NCI-H2227 treated with DMSO at 0.1 percent for 48 hours (cell line): Measurements from ENCODE around the gene GLOD4.
"Not testable (repeated sequence)": the region's sequence is repeated elsewhere in the genome, so short reads cannot be mapped to it uniquely, and the experiment has no call there.

ENCODE experiments used
- DNase-seq: peaks from one replicate; lab custom pipeline; 2025; lab: John Stamatoyannopoulos, UW

Gene GLOD4

GRCh38 chr17:802481-802880 is 20.4 kb upstream of the GLOD4 start:
- DNase-seq: no peak

DNA sequence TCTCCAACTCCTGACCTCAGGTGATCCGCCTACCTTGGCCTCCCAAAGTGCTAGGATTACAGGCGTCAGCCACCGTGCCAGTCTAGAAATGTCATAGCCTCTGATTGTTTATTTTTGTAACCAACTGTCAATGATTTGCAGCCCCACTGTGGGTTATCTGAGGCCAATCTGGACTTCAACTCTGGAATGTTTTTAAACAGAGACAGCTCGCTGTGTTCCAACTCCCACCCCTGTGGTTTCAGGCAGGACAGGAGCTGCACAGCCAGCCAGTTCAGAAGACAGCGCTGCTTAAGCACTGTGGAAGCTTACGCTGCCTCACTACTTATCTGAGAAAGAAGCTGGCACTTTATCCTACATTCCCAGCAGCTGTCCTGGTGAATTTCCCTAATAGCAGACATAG is 19.6 kb upstream of the GLOD4 start:
- no peak for DNase-seq

- DNase-seq: no peak
Measured at GRCh38 chr17:800446-801242, 18.6 kb upstream of the GLOD4 start.

DNA sequence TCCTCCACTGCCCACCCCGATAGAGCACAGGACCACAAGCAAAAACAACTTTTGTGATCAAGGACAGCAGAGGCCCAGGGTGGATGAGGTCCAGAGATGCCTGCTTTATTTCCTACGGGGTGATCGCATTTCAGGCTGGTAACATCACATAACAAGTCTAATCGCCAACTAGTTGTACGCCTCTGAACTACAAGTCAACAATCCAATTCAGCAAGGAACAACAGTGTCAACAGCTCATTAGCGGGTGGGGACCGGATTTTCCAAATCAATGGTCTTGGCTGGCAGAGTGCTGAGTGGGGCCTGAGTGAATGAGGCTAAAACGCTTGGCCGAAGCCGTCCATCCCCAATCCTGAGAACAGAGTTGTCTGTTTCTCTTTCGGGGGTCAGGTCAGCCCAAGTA is 17.2 kb upstream of the GLOD4 start:
- no peak for DNase-seq

DNA sequence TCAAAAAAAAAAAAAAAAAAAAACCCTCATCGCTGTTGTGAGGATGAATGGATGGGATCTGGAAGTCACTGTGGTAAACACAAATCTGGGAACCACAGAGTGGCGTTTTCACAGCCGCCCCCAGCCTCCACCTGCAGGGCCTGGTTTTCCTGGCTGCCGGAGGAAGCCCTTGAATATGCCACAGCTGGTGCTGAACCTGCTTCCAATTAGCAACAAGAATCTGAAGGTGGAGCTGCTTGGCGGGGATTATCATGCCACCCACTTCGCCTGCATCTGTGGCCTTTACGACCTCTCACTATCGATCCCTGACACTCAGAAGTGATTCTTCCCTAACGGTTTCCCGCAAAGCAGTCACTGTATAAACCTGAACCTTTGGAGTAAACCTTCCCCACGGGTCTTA is 16.2 kb upstream of the GLOD4 start:
- DNase-seq: no peak

GRCh38 chr17:797236-797840 is 15.3 kb upstream of the GLOD4 start:
- DNase-seq: no peak

DNA sequence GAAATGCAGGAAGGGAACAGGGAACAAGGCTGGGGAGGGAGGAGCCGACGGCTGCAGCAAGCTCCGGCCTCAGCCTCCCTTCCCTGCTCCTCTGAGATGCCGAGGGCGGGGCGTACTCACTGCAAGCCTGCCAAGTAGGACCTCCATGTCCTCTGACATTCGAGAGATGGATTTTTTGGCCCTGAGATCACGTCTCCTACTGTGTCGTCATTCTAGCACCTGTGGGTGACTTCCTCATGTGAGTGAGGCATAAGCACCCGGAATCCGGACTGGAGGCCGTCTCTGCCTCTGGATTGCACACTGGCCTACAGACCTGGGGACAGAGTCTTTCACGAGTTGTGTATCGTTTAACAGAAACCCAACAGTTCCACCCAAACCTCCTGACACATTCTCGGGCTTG is 14.5 kb upstream of the GLOD4 start:
- no peak for DNase-seq

DNA sequence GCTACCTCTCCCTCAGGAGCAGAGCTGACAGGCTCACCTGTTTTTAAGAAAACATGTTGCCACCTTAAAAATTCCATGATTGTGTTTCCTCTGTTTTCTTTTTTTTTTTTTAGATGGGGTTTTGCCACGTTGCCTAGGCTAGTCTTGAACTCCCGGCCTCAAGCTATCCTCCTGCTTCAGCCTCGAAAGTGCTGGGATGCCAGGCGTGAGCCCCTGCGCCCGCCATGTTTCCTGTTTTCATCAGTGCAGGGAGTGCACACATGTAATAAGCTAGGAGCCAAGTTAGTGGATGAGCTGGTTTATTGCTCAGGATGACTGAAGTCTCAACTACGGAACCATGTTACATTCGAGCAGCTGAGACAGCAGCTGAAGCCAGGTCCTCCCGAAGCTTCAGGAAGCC is 13.6 kb upstream of the GLOD4 start:
- DNase-seq: no peak

DNA sequence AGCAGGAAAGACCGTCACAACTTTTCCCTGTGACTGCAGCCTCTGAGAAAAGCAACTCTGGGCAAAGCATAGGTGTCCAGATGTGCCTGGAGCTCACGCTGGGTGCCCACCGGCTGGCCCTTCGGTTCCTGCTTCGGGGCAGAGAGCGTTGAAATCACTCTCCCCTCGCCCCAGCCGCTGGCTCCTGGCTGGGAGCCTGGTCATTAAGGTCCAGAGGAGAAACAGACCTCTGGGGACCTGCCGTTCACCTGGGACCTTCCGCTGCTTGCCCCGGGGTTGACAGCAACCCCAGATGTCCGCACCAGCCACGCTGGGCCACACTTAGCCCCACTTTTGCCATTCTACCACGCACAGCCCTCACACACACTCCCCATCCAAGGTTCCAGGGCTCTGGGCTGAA is 13.2 kb upstream of the GLOD4 start:
- DNase-seq: no peak

DNA sequence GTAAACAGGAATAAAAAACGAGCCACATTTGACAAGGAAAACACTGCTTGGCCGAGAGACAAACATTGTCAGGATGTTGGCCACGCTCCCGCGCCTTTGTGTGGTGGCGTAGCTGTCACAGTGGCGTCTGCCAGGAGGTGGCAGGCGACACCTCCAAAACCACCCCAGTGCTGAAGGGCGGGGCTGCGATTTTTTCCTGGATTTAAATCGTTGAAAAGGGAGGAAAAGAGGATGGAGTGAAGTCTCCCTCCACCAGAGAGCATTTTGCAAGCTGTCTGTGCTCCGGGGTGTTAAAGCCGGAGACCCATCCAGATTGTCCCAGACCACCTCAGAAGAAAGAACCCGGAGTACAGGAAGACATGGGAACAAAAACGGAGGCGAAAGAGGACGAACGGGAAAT is 12.8 kb upstream of the GLOD4 start:
- DNase-seq: peak; percentile 44

DNA sequence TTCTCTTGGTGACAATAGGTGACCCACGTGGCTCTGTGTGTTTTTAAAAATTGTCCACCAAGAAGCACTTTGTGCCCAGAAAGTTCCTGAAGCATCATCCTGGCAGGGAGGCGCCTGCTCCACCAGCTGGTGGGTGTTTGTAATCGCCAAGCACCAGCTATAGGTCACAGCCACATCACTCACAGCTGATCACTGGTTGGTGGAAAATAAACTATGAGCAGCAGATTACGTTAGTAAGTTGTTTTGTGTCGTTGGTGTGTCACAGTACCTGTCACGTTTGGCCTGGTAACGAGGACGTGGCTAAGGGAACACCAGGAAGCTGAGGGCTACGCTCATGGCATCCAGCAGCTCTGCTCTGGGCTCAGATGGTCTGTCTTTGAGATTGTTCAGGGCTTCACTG is 10.2 kb upstream of the GLOD4 start:
- no peak for DNase-seq

DNA sequence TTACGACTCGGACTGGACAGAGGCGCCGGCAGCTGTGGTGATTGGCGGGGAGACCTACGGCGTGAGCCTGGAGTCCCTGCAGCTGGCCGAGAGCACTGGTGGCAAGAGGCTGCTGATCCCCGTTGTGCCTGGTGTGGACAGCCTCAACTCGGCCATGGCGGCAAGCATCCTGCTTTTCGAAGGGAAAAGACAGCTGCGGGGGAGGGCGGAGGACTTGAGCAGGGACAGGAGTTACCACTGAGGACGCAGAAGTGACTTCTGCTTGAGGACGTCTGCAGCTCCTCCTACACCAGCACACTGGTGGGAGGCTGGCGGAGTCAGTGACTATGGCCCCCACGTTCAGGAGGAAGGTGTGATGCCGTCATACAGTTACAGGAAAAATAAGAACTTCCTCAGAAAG is 9.7 kb upstream of the GLOD4 start:
- DNase-seq: no peak

- DNase-seq: not testable (repeated sequence)
Measured at GRCh38 chr17:790874-791247, 8.8 kb upstream of the GLOD4 start.

- not testable (repeated sequence) for DNase-seq
Measured at GRCh38 chr17:789931-790873, 8.1 kb upstream of the GLOD4 start.

DNA sequence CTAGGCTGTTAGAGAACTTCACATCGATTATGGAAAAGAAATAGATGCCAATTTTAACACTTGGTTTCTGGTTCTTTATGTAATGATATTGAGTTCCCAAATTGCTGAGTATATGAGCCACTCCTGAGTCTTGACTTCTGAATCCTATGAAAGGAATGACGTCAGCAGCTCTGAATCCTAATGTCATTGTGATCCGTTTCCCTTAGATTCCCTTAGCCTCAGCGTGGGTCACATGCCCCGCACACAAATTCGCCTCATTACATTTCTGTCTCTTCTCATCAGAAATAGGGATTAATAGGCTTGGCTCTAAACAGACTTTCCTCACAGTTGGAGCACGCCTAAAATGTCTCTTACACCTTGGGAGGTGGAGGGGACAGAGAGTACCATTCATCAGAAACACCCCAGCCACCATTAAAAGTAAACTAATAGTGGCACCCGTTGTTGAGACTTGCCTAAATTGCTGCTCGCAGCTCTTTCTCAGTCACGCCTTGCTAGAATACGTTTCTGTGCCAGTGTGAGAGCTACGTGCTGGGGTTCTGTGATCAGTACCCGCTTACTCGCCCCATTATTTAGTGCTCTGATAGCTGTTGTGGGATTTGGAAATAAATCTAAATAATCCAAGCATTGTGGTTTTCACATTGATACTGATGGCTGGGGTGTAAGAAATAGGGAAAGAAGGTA is 7.2 kb upstream of the GLOD4 start:
- DNase-seq: no peak

DNA sequence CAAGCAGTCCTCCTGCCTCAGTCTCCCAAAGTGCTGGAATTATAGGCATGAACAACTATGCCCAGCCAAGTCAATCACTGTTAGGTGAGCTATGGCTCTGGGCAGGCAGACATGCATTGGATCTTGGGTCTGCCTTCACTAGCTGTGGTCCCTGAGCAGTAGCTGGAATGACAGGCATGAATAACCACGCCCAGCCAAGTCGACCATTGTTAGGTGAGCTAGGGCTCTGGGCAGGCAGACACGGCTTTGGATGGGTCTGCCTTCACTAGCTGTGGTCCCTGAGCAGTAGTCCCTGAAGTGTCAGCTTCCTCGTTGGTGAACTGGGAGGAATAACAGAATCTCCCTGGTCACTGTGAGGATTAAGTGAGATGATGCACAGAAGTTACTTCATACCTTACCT is 6.5 kb upstream of the GLOD4 start:
- no peak for DNase-seq

DNA sequence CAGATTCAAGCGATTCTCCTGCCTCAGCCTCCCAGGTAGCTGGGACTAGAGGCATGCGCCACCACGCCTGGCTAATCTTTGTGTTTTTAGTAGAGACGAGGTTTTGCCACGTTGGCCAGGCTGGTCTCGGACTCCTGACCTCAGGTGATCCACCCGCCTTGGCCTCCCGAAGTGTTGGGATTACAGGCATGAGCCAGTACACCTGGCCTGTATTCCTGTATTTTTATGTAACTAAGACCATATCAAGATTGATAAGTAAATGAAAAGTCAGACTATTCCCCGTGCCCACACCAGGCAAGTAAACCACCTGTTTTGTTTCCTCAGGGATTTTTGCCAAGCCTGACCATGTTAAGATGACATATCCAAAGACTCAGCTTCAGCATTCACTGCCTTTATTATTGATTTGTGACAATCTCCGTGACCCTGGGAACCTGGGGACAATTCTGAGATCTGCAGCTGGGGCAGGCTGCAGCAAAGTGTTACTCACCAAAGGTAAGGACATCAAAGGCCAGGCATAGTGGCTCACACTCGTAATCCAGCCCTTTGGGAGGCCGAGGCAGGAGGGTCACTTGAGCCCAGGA is 5.7 kb upstream of the GLOD4 start:
- no peak for DNase-seq

- not testable (repeated sequence) for DNase-seq
Measured at GRCh38 chr17:785901-786300, 3.8 kb upstream of the GLOD4 start.

DNA sequence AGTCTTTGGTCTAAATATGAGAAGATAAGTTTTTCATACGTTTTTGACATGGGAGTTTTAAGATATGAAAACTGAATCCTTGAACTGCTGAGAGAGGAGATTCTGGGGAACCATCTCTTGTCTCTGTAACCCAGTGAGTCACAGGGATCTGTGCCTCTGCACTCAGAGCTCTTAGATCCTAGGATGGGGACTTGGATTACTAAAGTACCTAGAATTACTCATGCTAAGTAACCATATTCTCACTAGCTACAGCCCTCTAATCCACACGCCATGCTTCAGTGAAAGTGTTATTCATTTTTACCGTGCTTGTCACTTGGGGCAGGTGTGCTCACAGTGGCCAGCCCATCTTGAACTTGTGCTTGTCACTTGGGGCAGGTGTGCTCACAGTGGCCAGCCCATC is 2.1 kb upstream of the GLOD4 start:
- DNase-seq: no peak

GRCh38 chr17:778096-778495 is 4.0 kb downstream of the GLOD4 start:
- DNase-seq: no peak

DNA sequence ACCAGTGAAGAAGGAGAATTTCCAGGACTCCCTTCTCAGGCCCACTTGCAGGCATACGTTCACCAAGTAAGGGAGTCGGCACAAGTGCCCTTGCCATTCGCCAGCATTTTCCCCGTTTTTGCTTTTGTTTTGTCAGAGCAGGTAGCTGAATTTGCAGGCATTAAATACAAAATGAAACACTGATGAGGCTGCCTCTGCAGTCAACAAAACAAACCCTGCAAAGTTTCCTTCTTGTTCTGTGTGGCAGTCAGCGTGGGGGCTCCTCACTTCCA is 7.8 kb downstream of the GLOD4 start:
- DNase-seq: no peak
